ENCODE data around the gene CAMK1G. TPM values are rescaled to one million over a fixed set of nuclear protein-coding genes. Genes with fewer than 3 reads are reported as not detected.

The CAMK1G gene
- polyA plus RNA-seq (ENCODE audit: insufficient read length in 3 of 3): 1 to 10 TPM; 5.6 to 6.3 (median 6.2) TPM

GRCh38 chr1:209583408-209583807 lies at the start of gene CAMK1G:
Gene CAMK1G (plus strand): TSS chr1:209583714. CDS start chr1:209594984, 11,270 bp downstream.
- peak; percentile 57 to 63 (median 60) for DNase-seq (ENCODE audit: low read depth in 3 of 3, low spot score in 2 of 3)

GRCh38 chr1:209534496-209535250 lies 48.8 kb upstream of the CAMK1G start:
- no peak for DNase-seq (ENCODE audit: low read depth in 3 of 3, low spot score in 2 of 3)

GRCh38 chr1:209536843-209537242 lies 46.7 kb upstream of the CAMK1G start:
- DNase-seq (ENCODE audit: low read depth in 3 of 3, low spot score in 2 of 3): no peak

- DNase-seq (ENCODE audit: low read depth in 3 of 3, low spot score in 2 of 3): no peak
Observed at GRCh38 chr1:209537336-209538114, 46.0 kb upstream of the CAMK1G start.

GRCh38 chr1:209539576-209539975 lies 43.9 kb upstream of the CAMK1G start:
- DNase-seq (ENCODE audit: low read depth in 3 of 3, low spot score in 2 of 3): no peak

- DNase-seq (ENCODE audit: low read depth in 3 of 3, low spot score in 2 of 3): no peak
Observed at GRCh38 chr1:209542585-209542984, 40.9 kb upstream of the CAMK1G start.

- no peak for DNase-seq (ENCODE audit: low read depth in 3 of 3, low spot score in 2 of 3)
Observed at GRCh38 chr1:209544098-209544497, 39.4 kb upstream of the CAMK1G start.

GRCh38 chr1:209545423-209545822 lies 38.1 kb upstream of the CAMK1G start:
- no peak for DNase-seq (ENCODE audit: low read depth in 3 of 3, low spot score in 2 of 3)

- DNase-seq (ENCODE audit: low read depth in 3 of 3, low spot score in 2 of 3): no peak
Observed at GRCh38 chr1:209546390-209547085, 37.0 kb upstream of the CAMK1G start.

- no peak for DNase-seq (ENCODE audit: low read depth in 3 of 3, low spot score in 2 of 3)
Observed at GRCh38 chr1:209547626-209548025, 35.9 kb upstream of the CAMK1G start.

GRCh38 chr1:209549443-209550205 lies 33.9 kb upstream of the CAMK1G start:
- DNase-seq (ENCODE audit: low read depth in 3 of 3, low spot score in 2 of 3): no peak

GRCh38 chr1:209550519-209550918 lies 33.0 kb upstream of the CAMK1G start:
- no peak for DNase-seq (ENCODE audit: low read depth in 3 of 3, low spot score in 2 of 3)

- no peak for DNase-seq (ENCODE audit: low read depth in 3 of 3, low spot score in 2 of 3)
Observed at GRCh38 chr1:209552406-209553264, 30.9 kb upstream of the CAMK1G start.

- DNase-seq (ENCODE audit: low read depth in 3 of 3, low spot score in 2 of 3): no peak
Observed at GRCh38 chr1:209554761-209555611, 28.5 kb upstream of the CAMK1G start.

GRCh38 chr1:209556162-209556690 lies 27.3 kb upstream of the CAMK1G start:
- DNase-seq (ENCODE audit: low read depth in 3 of 3, low spot score in 2 of 3): no peak

GRCh38 chr1:209557221-209557620 lies 26.3 kb upstream of the CAMK1G start:
- no peak for DNase-seq (ENCODE audit: low read depth in 3 of 3, low spot score in 2 of 3)

GRCh38 chr1:209560529-209560928 lies 23.0 kb upstream of the CAMK1G start:
- no peak for DNase-seq (ENCODE audit: low read depth in 3 of 3, low spot score in 2 of 3)

GRCh38 chr1:209560952-209561351 lies 22.6 kb upstream of the CAMK1G start:
- no peak for DNase-seq (ENCODE audit: low read depth in 3 of 3, low spot score in 2 of 3)

Data from right renal cortex interstitium (tissue), 3 donors.